BE2C (cell line): ENCODE results near the gene EPS8.
"Not testable (repeated sequence)": the region's sequence is repeated elsewhere in the genome, so short reads cannot be mapped to it uniquely, and the experiment has no call there.

ENCODE experiments used
- DNase-seq: peaks from one replicate; pipeline ENCODE4 v3.0.0-alpha.2; 2020
- H3K27me3 ChIP-seq: fragments of 250-450 bp; sonication (Bioruptor Pico); 2 replicates; pipeline ENCODE4 v1.5.1; 2020; ENCODE audit warnings: mild to moderate bottlenecking
- H3K36me3 ChIP-seq: fragments of 250-450 bp; sonication (Bioruptor Pico); 2 replicates; pipeline ENCODE4 v1.5.1; 2020; ENCODE audit warnings: mild to moderate bottlenecking
- H3K4me1 ChIP-seq: fragments of 250-450 bp; sonication (Bioruptor Pico); 2 replicates; pipeline ENCODE4 v1.5.1; 2020
- H3K4me3 ChIP-seq: 2 replicates; pipeline ENCODE4 v1.5.1; 2011; ENCODE audit warnings: low read depth, low read length
- H3K9me3 ChIP-seq: fragments of 250-450 bp; sonication (Bioruptor Pico); 2 replicates; pipeline ENCODE4 v1.5.1; 2020
- TF ChIP-seq, protein P1 (sequence below): IDR thresholded peaks from 2 replicates; pipeline ENCODE4 v1.5.1; 2012; ENCODE audit warnings: mild to moderate bottlenecking, low read depth, low read length

EPS8 gene

GRCh38 chr12:15754233-15754632, 35.0 kb downstream of the EPS8 start:
- Histone ChIP-seq H3K27me3 (no peaks in the 10 kb centered on the region; the same call in 1 of the 2 replicates), H3K9me3 (no peaks in the 10 kb centered on the region), H3K4me1 (no peaks in the 10 kb centered on the region), H3K4me3 (no peak overlapping the region), H3K36me3 (no peaks in the 10 kb centered on the region)
- no peak for DNase-seq
- TF ChIP-seq, protein P1, sequence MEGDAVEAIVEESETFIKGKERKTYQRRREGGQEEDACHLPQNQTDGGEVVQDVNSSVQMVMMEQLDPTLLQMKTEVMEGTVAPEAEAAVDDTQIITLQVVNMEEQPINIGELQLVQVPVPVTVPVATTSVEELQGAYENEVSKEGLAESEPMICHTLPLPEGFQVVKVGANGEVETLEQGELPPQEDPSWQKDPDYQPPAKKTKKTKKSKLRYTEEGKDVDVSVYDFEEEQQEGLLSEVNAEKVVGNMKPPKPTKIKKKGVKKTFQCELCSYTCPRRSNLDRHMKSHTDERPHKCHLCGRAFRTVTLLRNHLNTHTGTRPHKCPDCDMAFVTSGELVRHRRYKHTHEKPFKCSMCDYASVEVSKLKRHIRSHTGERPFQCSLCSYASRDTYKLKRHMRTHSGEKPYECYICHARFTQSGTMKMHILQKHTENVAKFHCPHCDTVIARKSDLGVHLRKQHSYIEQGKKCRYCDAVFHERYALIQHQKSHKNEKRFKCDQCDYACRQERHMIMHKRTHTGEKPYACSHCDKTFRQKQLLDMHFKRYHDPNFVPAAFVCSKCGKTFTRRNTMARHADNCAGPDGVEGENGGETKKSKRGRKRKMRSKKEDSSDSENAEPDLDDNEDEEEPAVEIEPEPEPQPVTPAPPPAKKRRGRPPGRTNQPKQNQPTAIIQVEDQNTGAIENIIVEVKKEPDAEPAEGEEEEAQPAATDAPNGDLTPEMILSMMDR = no peak

GRCh38 chr12:15752785-15753184, 36.4 kb downstream of the EPS8 start:
- no peak for DNase-seq
- no peaks in the 10 kb centered on the region for H3K9me3 ChIP-seq
- H3K36me3 ChIP-seq = no peaks in the 10 kb centered on the region
- H3K4me1 ChIP-seq = no peaks in the 10 kb centered on the region
- no peaks in the 10 kb centered on the region; the same call in 1 of the 2 replicates for H3K27me3 ChIP-seq
- TF ChIP-seq, protein P1 = no peak
- H3K4me3 ChIP-seq = no peak overlapping the region

DNA sequence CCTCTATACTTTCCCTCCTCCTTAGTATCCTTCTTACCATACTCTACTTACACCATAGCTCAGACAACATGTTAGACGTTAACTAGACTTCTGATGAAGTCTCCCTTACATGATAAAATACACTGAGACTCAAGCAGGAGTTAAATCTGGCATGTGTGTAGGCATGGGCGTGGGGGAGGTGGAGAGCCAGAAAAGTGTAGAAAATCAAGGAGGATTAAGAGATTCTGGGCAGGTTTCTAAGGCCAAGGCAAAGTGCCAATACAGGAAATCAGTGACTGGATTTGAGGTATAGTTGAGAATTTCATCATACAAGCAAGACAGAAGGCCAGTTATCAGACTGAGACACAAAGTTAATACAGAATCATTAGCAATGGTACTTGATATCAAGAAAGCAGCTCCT, 37.4 kb downstream of the EPS8 start:
- Histone ChIP-seq H3K4me1 (no peaks in the 10 kb centered on the region), H3K4me3 (no peak overlapping the region), H3K36me3 (no peaks in the 10 kb centered on the region), H3K9me3 (no peaks in the 10 kb centered on the region), H3K27me3 (peaks cover under 1% of the 10 kb centered on the region; the same call in 1 of the 2 replicates)
- no peak for DNase-seq
- TF ChIP-seq, protein P1 = no peak

DNA sequence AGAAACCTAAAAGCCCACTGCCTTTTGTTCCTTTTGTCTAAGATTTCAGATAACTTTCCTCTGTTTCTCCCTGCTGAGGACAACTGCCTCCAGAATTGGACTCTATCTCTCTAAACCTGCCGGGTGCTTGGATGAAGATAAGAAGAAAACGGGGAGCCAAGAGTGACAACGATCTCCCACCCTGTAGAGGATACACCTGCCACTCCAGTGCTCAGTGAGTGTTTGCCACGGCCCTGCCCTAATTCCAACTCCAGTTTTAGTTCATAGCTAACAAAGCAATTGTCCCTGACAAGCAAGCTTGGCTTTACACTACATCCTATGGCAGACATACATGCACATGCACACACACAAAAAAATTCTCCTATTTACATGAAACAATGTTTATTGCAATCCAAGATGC, 39.3 kb downstream of the EPS8 start:
- no peak overlapping the region for H3K4me3 ChIP-seq
- TF ChIP-seq, protein P1 = no peak
- no peak for DNase-seq
- H3K9me3 ChIP-seq = no peaks in the 10 kb centered on the region
- peaks cover 5% of the 10 kb centered on the region for H3K27me3 ChIP-seq
- H3K36me3 ChIP-seq = no peaks in the 10 kb centered on the region
- no peaks in the 10 kb centered on the region for H3K4me1 ChIP-seq

DNA sequence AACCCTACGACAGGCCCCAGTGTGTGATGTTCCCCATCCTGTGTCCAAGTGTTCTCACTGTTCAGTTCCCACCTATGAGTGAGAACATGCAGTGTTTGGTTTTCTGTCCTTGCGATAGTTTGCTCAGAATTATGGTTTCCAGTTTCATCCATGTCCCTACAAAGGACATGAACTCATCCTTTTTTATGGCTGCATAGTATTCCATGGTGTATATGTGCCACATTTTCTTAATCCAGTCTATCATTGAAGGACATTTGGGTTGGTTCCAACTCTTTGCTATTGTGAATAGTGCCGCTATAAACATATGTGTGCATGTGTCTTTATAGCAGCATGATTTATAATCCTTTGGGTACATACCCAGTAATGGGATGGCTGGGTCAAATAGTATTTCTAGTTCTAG, 47.3 kb downstream of the EPS8 start:
- H3K36me3 ChIP-seq, H3K9me3 ChIP-seq, DNase-seq, H3K4me1 ChIP-seq, H3K4me3 ChIP-seq, H3K27me3 ChIP-seq: not testable (repeated sequence)

DNA sequence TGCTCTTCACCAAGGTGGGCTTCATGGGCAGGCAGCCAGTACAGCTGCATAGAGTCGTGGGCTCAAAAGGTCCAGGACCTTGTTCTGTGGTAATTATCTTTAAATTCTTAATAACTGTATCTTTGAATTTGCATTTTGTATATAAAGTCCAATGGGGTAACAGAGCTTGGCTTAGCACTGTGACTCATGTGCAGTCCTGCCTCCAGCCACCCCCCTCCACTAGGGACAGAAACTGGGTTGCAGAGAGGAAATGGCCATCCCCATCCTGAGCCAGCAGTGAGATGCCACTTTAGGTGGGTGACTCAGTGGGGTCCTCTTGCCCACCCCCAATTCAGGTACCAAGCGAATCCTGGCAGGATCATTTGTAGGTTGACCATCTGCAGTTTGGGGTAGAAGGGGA, 48.1 kb downstream of the EPS8 start:
- DNase-seq = no peak
- Histone ChIP-seq H3K4me1 (no peaks in the 10 kb centered on the region), H3K9me3 (no peaks in the 10 kb centered on the region), H3K36me3 (no peaks in the 10 kb centered on the region), H3K27me3 (no peaks in the 10 kb centered on the region; the same call in none of the 2 replicates), H3K4me3 (no peak overlapping the region)
- TF ChIP-seq, protein P1 = no peak

DNA sequence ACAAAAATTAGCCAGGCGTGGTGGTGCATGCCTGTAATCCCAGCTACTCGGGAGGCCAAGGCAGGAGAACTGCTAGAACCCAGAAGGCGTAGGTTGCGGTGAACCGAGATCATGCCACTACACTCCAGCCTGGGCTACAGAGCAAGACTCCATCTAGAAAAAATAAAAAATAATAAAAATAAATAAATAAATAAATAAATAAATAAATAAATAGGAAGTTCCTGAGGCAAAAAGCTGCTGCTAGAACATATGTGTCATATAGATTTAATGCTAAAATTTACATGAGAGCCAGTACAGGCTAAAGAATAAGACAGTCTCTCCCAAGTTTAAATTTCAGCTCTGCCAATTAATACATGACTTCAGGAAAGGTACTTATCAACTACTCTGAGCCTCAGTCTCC, 48.8 kb downstream of the EPS8 start:
- DNase-seq, H3K4me1 ChIP-seq, H3K27me3 ChIP-seq, H3K9me3 ChIP-seq, H3K36me3 ChIP-seq, H3K4me3 ChIP-seq: not testable (repeated sequence)
